HepG2 (cell line): ENCODE measurements around the gene THSD8. TPM values are rescaled to one million over a fixed set of nuclear protein-coding genes. Genes with fewer than 3 reads are reported as not detected.

Source experiments
- ATF7-NPFF ChIP-seq: sonication (generic); formaldehyde crosslinking; IDR thresholded peaks from 2 replicates; pipeline ENCODE4 v1.8.1; 2023; ENCODE audit warnings: mild to moderate bottlenecking, low read depth, missing genetic modification reagents, moderate library complexity
- FOXK2 ChIP-seq: fragments of 450-650 bp; IDR thresholded peaks from 2 replicates; pipeline ENCODE4 v1.6.1; 2016
- HOXA5 ChIP-seq: sonication (generic); formaldehyde crosslinking; IDR thresholded peaks from 2 replicates; pipeline ENCODE4 v1.4.0; 2020; ENCODE audit warnings: missing genetic modification reagents
- NFE2L2 ChIP-seq: fragments of 150-350 bp; IDR thresholded peaks from 2 replicates; pipeline ENCODE4 v1.6.1; 2014; ENCODE audit warnings: low read length
- PRMT3 ChIP-seq: sonication (generic); formaldehyde crosslinking; IDR thresholded peaks from 2 replicates; pipeline ENCODE4 v1.8.1; 2022; ENCODE audit warnings: low read depth, mild to moderate bottlenecking, moderate library complexity, missing genetic modification reagents, borderline replicate concordance
- SIN3A ChIP-seq: IDR thresholded peaks from 2 replicates; pipeline ENCODE4 v1.6.1; 2011; ENCODE audit warnings: low read depth, mild to moderate bottlenecking, control low read depth, low read length, borderline replicate concordance
- SP1 ChIP-seq, 2 experiments: fragments of 450-650 bp in 1 of 2; sonication (generic) in 1 of 2; formaldehyde crosslinking in 1 of 2; IDR thresholded peaks; 2 replicates each; pipeline versions ENCODE4 v1.4.0 to v1.6.1; 2016 to 2020; ENCODE audit warnings: missing genetic modification reagents in 1 of 2
- SSRP1 ChIP-seq: IDR thresholded peaks from 2 replicates; pipeline ENCODE4 v1.6.1; 2016; ENCODE audit warnings: control low read depth
- ZBTB1 ChIP-seq: sonication (generic); formaldehyde crosslinking; IDR thresholded peaks from 2 replicates; pipeline ENCODE4 v1.4.0; 2020; ENCODE audit warnings: missing genetic modification reagents, borderline replicate concordance
- ZNF333 ChIP-seq: sonication (generic); formaldehyde crosslinking; IDR thresholded peaks from 2 replicates; pipeline ENCODE4 v1.4.0; 2020; ENCODE audit warnings: mild to moderate bottlenecking, missing genetic modification reagents, borderline replicate concordance
- ZNF451 ChIP-seq: sonication (generic); formaldehyde crosslinking; IDR thresholded peaks from 2 replicates; pipeline ENCODE4 v1.5.0; 2020; ENCODE audit warnings: mild to moderate bottlenecking, missing genetic modification reagents
- ZNF547 ChIP-seq: sonication (generic); formaldehyde crosslinking; IDR thresholded peaks from 2 replicates; pipeline ENCODE4 v1.5.1; 2020; ENCODE audit warnings: mild to moderate bottlenecking, missing genetic modification reagents
- ZNF556 ChIP-seq: sonication (generic); formaldehyde crosslinking; IDR thresholded peaks from 2 replicates; pipeline ENCODE4 v1.4.0; 2020; ENCODE audit warnings: mild to moderate bottlenecking, missing genetic modification reagents, borderline replicate concordance
- polyA plus RNA-seq, 8 experiments: library from polyadenylated mRNA; depleted of rRNA in 3 of 8; stranded (reverse) in 7 of 8; unstranded in 1 of 8; fragments of >200 nt; fragmentation: Illumina TruSeq in 4 of 8; extraction: Trizol in 4 of 8; gene quantifications; 2 replicates each; pipeline versions ENCODE4 v1.2.1 to v1.2.3, GENCODE V29; 2011 to 2016; ENCODE audit warnings: low read depth in 4 of 8, missing spikeins in 1 of 8, mixed read lengths in 1 of 8; ENCODE audit not compliant: insufficient read depth in 1 of 8
- total RNA-seq, 5 experiments: library from RNA; depleted of rRNA; stranded (reverse); fragments of >200 nt; fragmentation: Illumina TruSeq; extraction: Trizol; gene quantifications; 2 replicates each; pipeline ENCODE4 v1.2.3, GENCODE V29; 2016; ENCODE audit warnings: low read depth in 1 of 5
- TF ChIP-seq, protein P1 (sequence below): sonication (generic); formaldehyde crosslinking; IDR thresholded peaks from 2 replicates; pipeline ENCODE4 v1.4.0; 2020; ENCODE audit warnings: missing genetic modification reagents, borderline replicate concordance
- TF ChIP-seq, protein P2 (sequence below): sonication (generic); formaldehyde crosslinking; IDR thresholded peaks from 2 replicates; pipeline ENCODE4 v1.4.0; 2020; ENCODE audit warnings: mild to moderate bottlenecking, missing genetic modification reagents
- TF ChIP-seq, protein P3 (sequence below): sonication (generic); formaldehyde crosslinking; IDR thresholded peaks from 2 replicates; pipeline ENCODE4 v1.8.0; 2022; ENCODE audit warnings: low read depth, missing genetic modification reagents
- TF ChIP-seq, protein P4 (sequence below): sonication (generic); formaldehyde crosslinking; IDR thresholded peaks from 2 replicates; pipeline ENCODE4 v1.4.0; 2020; ENCODE audit warnings: missing genetic modification reagents

The THSD8 gene
- total and polyA plus RNA-seq, 2 of the 13 experiments (the other 11 are each of a cell fraction or from before 2014, with no cell fraction given) = 4.8 to 14.9 TPM

DNA sequence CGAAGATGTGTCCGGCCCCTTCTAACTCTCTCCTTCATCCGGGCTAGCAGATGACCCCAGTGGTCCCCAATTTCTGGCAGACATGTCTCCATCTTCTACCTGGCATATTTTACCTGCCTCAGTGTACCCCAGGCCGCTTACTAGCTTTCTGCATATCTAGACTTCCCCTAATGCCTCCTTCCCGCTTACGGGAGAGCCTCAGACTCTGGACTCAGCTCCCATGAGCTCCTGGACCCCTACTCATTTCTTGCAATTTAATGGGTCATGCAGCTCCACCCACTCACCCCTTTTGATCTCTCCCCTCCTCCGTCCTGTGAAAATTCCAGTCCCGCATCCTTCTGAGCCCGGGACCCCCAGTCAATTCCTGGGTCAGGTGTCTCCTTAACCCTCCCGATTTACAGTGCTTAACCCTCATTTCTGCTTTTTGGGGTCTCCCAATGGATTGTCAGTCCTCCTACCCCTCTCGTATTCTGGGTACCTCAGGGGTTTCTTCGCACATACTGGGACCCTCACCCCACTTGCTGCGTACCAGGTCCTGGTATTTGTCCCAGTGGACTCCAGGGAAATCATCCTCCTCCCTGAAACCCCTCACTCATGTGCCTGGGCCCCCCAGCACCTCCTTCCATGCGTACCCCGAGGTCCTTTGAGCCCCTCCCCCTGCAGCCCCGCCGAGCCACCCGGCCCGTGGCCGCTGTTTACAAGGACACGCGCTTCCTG, 11.1 kb upstream of the THSD8 start (continued):
- TF ChIP-seq, protein P1, sequence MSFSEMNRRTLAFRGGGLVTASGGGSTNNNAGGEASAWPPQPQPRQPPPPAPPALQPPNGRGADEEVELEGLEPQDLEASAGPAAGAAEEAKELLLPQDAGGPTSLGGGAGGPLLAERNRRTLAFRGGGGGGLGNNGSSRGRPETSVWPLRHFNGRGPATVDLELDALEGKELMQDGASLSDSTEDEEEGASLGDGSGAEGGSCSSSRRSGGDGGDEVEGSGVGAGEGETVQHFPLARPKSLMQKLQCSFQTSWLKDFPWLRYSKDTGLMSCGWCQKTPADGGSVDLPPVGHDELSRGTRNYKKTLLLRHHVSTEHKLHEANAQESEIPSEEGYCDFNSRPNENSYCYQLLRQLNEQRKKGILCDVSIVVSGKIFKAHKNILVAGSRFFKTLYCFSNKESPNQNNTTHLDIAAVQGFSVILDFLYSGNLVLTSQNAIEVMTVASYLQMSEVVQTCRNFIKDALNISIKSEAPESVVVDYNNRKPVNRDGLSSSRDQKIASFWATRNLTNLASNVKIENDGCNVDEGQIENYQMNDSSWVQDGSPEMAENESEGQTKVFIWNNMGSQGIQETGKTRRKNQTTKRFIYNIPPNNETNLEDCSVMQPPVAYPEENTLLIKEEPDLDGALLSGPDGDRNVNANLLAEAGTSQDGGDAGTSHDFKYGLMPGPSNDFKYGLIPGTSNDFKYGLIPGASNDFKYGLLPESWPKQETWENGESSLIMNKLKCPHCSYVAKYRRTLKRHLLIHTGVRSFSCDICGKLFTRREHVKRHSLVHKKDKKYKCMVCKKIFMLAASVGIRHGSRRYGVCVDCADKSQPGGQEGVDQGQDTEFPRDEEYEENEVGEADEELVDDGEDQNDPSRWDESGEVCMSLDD = peak; percentile 79; the same call in 1 of the 2 replicates
- no peak for TF ChIP-seq HOXA5 (CRISPR knock-in tag)
- TF ChIP-seq NFE2L2 = no peak
- no peak for TF ChIP-seq ZBTB1 (CRISPR knock-in tag)
- TF ChIP-seq, protein P2, sequence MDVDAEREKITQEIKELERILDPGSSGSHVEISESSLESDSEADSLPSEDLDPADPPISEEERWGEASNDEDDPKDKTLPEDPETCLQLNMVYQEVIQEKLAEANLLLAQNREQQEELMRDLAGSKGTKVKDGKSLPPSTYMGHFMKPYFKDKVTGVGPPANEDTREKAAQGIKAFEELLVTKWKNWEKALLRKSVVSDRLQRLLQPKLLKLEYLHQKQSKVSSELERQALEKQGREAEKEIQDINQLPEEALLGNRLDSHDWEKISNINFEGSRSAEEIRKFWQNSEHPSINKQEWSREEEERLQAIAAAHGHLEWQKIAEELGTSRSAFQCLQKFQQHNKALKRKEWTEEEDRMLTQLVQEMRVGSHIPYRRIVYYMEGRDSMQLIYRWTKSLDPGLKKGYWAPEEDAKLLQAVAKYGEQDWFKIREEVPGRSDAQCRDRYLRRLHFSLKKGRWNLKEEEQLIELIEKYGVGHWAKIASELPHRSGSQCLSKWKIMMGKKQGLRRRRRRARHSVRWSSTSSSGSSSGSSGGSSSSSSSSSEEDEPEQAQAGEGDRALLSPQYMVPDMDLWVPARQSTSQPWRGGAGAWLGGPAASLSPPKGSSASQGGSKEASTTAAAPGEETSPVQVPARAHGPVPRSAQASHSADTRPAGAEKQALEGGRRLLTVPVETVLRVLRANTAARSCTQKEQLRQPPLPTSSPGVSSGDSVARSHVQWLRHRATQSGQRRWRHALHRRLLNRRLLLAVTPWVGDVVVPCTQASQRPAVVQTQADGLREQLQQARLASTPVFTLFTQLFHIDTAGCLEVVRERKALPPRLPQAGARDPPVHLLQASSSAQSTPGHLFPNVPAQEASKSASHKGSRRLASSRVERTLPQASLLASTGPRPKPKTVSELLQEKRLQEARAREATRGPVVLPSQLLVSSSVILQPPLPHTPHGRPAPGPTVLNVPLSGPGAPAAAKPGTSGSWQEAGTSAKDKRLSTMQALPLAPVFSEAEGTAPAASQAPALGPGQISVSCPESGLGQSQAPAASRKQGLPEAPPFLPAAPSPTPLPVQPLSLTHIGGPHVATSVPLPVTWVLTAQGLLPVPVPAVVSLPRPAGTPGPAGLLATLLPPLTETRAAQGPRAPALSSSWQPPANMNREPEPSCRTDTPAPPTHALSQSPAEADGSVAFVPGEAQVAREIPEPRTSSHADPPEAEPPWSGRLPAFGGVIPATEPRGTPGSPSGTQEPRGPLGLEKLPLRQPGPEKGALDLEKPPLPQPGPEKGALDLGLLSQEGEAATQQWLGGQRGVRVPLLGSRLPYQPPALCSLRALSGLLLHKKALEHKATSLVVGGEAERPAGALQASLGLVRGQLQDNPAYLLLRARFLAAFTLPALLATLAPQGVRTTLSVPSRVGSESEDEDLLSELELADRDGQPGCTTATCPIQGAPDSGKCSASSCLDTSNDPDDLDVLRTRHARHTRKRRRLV (CRISPR knock-in tag) = 0 out of 2 replicates have a peak, but pooled peaks have one; percentile 8
- TF ChIP-seq ATF7-NPFF (CRISPR knock-in tag) = no peak
- TF ChIP-seq SIN3A = 0 out of 2 replicates have a peak, but pooled peaks have one; percentile 22
- TF ChIP-seq, protein P3, sequence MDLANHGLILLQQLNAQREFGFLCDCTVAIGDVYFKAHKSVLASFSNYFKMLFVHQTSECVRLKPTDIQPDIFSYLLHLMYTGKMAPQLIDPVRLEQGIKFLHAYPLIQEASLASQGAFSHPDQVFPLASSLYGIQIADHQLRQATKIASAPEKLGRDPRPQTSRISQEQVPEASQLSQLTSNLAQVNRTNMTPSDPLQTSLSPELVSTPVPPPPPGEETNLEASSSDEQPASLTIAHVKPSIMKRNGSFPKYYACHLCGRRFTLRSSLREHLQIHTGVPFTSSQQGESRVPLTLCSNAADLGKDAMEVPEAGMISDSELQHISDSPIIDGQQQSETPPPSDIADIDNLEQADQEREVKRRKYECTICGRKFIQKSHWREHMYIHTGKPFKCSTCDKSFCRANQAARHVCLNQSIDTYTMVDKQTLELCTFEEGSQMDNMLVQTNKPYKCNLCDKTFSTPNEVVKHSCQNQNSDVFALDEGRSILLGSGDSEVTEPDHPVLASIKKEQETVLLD (CRISPR knock-in tag) = peak; percentile 63
- no peak for TF ChIP-seq ZNF451 (CRISPR knock-in tag)
- no peak for TF ChIP-seq SP1 (IDR thresholded peaks at IDR 0.05)
- TF ChIP-seq SP1 (CRISPR knock-in tag; IDR thresholded peaks at IDR 0.05) = no peak
- TF ChIP-seq FOXK2 = peak; percentile 93
- no peak for TF ChIP-seq ZNF333
- no peak for TF ChIP-seq ZNF547 (CRISPR knock-in tag)
- TF ChIP-seq, protein P4, sequence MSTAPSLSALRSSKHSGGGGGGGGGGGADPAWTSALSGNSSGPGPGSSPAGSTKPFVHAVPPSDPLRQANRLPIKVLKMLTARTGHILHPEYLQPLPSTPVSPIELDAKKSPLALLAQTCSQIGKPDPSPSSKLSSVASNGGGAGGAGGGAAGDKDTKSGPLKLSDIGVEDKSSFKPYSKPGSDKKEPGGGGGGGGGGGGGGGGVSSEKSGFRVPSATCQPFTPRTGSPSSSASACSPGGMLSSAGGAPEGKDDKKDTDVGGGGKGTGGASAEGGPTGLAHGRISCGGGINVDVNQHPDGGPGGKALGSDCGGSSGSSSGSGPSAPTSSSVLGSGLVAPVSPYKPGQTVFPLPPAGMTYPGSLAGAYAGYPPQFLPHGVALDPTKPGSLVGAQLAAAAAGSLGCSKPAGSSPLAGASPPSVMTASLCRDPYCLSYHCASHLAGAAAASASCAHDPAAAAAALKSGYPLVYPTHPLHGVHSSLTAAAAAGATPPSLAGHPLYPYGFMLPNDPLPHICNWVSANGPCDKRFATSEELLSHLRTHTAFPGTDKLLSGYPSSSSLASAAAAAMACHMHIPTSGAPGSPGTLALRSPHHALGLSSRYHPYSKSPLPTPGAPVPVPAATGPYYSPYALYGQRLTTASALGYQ (CRISPR knock-in tag) = no peak
- TF ChIP-seq ZNF556 = 0 out of 2 replicates have a peak, but pooled peaks have one; percentile 30
- TF ChIP-seq PRMT3 (CRISPR knock-in tag) = 0 out of 2 replicates have a peak, but pooled peaks have one; percentile 67
- no peak for TF ChIP-seq SSRP1 (CRISPR knock-in tag)
